Stimulated activated CD4-positive, alpha-beta T cell treated with anti-CD3 and anti-CD28 coated beads, Interleukin-12 subunit alpha, Interleukin-12 subunit beta, amount 100 ng/mL, for 24 hours (primary cell): ENCODE data around the gene STAT1.

Experiments used
- DNase-seq, 2 experiments: peaks; one replicate each; pipeline ENCODE4 v3.0.0-alpha.2; 2020; ENCODE audit warnings: low read depth in 2 of 2

Gene STAT1

DNA sequence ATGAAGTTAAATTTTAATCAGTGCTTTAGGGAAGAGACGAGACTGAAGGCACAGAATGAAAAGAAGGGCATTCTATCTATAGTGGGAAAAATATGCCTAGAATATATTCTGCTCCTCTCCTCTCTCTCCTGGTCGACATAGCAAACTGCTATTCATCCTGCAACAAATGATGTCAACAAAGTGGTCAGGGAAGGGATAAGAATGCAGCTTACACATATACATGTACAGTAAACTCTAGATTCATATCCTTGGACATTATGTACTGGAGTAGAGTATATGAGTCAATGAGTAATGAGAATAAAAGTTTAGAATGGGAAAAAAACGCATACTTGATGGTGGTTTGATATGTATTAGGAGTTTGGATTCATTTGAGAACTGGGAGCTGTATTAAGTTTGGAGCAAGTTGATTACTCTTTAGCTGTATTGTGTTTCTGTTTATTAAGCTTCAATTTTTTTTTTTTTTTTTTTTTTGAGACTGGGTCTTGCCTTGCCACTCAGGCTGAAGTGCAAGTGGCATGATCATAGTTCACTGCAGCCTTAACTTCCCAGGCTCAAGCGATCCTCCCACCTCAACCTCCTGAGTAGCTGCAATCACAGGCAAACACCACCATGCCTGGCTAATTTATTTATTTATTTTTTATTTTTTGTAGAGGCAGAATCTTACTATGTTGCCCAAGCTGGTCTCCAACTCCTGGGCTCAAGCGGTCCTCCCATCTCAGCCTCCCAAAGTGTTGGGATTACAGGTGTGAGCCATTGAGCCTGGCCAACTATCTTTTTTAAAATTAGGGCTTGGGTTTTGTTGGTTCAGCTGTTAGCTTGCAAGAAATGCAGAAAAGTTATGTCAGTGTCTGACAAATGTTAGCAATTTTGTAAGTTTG is 53.8 kb downstream of the STAT1 start:
- DNase-seq: no peak

DNA sequence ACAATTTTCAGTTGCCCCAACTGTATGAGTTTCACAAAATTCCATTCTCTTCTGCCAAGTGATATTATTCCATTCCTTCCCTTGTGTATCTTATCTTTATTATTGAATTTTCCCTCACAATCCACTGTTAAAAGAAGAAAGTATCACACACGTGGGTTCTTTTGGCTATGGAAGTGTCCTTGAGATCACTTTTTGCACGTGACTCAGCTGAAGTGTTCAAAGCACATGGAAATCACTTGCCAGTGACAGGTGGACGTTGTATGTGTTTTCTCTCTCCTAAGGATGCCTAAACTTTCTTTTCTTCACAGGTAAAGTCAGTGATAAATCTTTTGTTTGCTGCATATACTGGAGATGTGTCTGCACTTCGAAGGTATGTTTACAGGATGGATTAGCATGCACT is 60.7 kb downstream of the STAT1 start:
- DNase-seq: no peak

DNA sequence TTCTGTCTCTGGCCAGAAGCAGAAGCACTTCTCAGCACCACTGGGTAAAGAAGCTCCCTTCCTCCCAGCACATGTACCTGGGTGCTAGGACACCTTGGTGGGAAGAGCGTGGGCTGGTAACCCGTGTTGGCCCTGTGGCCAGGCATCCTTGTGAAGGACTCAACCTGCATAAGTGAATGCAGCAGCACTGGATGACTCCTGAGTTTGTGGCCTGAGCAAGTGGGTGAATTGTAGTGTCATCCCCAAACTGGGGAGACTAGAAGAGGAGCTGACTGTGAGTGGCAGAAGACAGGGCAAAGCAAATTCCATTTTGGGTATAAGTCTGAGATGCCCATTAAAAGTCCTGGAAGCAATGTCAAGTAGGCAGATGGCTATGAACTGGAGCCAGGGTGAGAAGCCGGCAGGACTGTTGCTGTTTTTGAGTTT is 63.4 kb downstream of the STAT1 start:
- DNase-seq: no peak

DNA sequence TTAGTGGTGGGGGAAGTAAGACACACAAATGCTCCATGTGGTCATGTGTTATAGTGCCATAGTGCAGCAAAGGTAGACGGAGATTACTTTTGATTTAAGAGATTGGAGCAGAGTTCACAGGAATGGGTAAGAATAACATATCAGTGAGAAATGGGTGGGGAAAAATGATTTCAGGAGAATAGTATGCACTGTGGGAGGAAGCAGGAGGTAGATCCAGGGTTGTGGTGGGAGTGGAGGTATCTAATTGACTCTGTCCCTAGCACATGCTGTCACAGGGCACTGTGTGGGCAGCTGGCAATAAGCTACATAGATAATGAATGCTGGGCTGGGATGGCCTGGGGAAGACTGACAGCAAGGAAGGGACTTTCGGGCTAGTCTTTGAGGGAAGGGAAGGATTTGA is 65.3 kb downstream of the STAT1 start:
- no peak for DNase-seq

DNA sequence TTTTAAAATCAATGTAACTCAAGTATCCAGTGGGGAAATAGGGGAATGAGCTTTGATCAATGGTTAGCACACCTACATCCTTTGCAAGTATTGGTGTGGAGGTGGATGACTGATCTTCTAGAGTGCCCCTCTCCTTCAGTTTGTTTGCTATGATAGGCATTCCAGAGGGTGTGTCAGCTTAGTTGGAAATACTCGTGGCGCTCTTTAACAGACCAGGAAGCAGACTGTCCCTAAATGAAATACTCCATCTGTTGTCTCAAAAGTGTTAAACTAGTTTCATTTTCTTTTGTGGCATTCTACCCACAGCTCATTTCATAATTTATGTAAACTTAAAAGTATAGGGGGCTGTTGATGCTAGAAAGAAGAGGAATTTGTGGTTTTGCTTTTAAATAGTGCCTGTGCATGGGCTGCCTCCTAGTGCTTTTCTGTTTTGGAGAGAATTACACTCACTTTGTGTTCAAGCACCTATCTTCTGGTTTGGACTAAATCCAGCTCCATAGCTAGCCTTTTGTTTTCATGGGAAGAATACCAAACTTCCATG is 66.2 kb downstream of the STAT1 start:
- DNase-seq: no peak

DNA sequence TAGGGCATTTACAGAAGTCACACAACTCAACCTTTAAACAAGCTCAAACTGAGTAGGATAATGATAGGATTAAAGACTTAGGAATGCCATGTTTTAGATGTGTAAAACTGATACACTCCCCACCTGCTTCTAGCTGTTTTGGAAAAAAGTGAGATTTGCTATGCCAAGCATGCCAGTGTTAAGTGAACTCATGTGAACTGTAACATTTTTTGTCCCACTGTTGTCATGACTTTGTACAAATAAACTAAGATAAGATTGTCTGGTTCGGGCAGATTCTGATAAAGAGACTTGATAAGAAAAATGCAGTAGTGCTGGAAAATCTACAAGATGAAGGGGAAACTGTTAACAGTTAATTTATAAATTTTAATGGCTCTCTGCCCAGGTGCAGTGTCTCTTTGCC is 66.8 kb downstream of the STAT1 start:
- no peak for DNase-seq

DNA sequence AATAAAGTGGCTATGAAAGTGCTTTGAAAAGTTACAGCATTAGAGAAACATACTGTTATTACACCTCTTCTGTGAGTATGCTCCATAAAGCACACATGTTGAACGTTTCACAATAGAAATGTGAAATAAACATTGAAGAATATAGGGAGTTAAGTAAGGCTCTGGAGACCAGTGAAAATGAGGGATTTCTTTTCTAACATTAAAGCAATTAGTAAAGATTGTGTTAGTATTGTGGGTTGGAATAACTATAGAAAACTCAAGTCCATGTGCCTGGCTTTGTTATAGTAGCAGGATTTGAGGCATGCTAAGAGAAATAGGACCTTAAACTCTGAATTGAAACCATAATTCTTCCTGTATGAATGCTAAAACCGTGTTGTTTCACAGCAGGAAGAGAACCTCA is 70.3 kb downstream of the STAT1 start:
- no peak for DNase-seq

DNA sequence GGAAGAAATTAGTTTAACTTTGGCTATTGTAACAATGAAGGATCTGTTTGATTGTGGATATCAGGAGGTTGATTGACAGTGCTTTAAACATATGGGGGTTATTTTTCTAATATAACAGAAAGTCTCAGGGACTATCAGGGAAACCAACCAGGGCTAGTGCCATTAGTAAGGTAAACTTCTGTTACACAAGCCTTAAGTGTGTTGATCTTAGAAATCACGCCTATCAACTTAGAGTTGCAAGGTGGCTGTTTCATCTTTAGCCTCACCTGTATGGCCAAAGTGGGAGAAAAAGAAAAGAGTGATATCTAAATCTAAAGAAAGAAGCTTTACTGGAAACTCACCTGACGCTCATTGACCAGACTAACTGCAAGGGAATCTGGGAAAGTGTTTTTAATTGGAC is 71.3 kb downstream of the STAT1 start:
- DNase-seq: no peak

DNA sequence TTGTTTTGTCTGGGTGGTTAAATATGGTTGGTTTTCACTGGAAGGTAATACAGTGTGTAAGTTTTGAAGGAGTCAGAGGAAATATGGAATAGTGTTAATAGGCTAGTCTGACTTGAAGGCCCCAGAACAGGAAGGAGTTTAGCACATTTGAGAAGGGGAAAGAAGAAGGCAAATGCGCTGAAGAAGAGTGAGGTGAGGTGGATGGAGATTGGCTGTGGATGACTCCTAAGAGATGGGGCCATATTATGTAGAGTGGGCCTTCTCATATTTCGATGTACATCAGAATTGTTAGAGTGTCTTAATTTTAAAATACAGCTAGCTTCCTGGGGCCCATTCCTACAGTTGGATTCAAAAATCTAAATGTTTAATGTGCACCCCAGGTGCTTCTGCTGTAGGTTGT is 72.4 kb downstream of the STAT1 start:
- no peak for DNase-seq

DNA sequence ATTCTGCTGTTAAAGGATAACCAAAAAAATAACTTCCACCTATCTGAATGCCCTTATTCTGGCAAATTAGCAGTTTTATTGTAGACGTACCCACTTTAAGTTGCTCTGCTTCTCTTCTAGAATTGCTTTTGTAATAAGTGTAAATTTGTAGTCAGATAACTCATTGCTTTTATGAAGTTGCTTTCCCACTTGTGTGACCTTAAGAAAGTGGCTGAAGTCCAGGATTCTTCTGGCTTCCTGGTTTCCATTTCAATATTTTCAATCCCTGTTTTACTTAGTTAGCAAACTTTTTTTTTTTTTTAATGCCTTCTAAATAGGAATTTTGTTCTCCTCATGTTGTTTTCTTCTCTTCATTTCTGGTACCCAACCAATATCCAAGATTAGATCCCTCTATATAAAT is 73.5 kb downstream of the STAT1 start:
- no peak for DNase-seq

DNA sequence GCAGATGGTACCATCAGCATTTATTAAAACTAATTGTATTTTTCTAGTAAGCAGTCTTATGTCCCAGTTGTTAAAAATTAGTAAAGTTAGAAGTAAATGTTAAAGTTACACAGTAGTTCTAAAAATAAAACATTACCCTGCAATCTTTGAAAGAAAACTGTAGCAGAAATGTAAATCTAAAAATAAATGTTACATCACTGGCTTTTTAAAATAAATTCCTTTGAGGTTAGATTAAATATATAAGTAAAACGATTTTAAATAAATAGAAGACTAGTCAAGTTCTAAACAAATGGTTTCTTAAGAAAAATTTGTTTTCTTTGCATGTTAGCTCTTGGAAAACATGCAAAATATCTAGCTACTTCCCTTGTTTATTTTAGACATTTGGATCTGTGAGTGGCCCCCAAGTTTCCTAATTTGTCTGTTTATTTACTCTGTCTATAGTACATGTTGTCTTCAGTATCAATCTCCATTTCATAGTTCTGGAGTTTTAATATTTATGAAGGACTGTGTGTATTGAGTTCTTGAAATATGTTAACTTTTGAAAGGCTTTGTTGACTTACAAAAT is 75.1 kb downstream of the STAT1 start:
- no peak for DNase-seq

DNA sequence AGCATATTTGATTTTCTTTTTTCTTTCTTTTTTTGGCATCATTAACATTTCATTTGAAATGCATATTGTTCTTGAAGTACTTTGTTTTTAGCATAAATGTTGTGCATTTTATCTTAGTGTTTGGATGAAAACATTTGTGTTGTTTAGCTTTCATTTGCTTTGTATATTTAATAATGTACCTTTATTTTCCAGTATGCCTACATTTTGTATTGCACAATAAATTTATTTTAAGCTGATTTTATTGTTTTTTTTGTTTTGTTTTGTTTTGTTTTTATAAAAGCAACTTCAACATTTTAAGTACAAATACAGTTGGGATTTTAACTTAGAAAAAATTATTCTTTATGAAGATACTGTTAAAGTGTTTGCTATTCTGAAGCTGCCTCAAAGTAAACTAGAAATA is 78.9 kb downstream of the STAT1 start:
- no peak for DNase-seq

DNA sequence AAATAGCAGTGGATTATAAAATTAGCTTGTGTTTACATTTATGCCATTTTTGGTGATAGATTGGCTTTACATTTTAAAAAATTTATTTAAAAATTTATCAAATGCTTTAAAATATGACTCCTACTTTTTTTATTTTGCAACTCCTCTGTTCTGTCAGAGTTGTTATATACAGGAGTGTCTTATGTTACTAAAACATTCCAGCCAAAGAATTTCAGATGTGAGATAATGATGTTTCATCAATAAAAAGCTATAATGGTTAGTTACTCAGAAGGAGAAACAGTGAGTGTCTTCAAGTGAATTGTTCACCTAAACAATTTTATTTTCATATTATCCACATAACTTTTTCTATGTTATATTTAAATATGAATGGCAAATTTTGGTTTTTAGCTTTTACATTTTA is 80.6 kb downstream of the STAT1 start:
- DNase-seq: no peak

DNA sequence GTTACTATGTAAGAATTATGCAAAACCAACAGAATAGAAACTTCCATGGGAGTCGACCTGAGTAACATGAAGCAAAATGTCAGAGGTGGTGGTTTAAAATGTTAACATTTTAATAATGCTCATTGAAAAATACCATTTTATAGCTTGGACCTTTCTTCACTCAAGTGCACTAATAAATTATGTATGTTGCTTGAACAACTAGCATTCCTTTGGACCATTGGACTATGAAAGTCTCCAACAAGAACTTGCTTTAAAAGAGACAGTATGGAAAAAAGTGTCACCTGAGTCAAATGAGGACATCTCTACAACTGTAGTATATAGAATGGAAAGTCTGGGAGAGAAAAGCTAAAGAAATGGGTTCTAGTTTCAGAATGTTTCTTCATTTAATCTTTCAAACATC is 81.5 kb downstream of the STAT1 start:
- DNase-seq: no peak

DNA sequence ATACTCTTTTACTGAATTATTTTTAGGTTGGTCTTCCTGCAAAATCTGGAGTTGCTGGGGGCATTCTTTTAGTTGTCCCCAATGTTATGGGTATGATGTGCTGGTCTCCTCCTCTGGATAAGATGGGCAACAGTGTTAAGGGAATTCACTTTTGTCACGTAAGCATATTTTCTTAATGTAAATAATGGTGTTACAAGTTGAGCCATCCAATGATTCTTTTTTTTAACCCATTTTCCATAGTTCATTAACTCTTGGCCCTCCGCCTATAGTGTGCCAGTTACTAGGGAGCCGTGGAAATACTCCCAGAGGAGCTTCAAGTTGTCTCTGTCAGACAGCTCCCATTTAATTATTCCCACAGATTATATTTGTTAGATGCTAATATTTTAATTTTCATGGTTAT is 83.6 kb downstream of the STAT1 start:
- DNase-seq: no peak

DNA sequence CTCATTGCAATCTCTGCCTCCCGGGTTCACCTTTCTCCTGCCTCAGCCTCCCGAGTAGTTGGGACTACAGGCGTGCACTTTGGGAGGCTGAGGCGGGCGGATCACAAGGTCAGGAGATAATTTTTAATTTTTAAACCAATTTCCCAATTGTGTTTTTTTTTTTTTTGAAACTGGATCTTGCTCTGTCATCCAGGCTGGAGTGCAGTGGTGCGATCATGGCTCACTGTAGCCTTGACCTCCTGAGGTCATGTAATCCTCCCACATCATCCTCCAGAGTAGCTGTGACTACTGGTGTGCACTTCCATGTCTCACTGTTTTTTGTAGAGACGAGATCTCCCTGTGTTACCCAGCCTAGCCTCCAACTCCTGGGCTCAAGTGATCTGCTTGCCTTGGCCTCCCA is 84.1 kb downstream of the STAT1 start:
- no peak for DNase-seq

DNA sequence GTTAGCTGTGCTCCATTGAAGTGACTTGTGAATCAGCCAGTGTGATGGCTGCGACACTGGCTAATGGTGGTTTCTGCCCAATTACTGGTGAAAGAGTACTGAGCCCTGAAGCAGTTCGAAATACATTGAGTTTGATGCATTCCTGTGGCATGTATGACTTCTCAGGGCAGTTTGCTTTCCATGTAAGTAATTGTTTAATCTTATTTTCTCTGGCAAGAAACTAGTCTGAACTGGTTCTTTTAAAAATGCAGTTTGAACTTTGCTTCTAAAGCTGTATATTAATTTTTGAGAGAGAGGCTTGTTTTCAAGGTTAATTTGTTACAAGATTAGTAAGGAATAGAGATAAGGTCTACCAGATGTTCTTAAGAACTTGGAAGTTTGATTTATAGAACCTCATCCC is 86.7 kb downstream of the STAT1 start:
- no peak for DNase-seq

DNA sequence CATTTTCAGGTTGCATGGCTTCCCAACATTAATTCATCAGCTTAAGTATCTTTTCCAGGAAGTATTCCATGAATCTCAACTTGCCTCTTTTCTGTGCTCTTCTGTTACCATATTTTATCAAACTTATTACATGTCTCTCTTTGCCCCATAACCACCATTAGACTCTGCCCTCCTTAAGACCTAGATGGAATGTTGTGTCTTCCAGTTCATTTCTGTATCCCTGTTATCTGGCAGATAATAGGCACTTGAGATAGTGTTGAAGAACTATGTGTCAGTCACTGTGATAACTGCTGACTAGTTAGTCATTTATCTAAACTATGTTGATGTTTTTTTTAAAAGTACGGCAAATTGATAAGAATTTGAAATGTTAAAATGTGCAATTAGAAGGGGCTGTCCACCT is 91.6 kb downstream of the STAT1 start:
- no peak for DNase-seq

DNA sequence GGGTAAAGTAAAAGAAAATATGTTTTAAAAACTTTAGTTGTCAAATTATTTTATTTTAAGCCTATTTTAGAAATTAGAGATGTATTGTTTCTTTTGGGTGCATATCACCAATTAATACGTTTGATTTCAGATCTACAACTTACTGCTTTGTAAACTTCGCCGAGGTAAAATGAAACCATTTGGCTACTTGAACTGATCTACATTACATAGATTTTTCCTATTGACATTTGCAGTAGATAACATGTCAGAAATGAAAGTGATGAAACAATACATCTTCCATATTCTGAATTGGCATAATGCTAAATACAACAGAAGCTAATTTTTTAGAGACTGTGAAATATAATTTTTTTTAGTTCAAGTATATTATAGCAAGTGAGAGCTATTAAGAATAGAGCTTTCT is 93.9 kb downstream of the STAT1 start:
- no peak for DNase-seq
